Mesodermal cell (in vitro differentiated cells): Measurements from ENCODE around the gene EXOC5.
A peak's percentile ranks its signal among the peaks of the same experiment; 100 is the strongest.
"Not testable (repeated sequence)": the region's sequence is repeated elsewhere in the genome, so short reads cannot be mapped to it uniquely, and the experiment has no call there.

Experiments
- H3K27ac ChIP-seq: 2 replicates; pipeline ENCODE4 v1.7.0; 2013; ENCODE audit warnings: mild to moderate bottlenecking, low read depth, low read length, moderate library complexity; ENCODE audit not compliant: severe bottlenecking
- H3K36me3 ChIP-seq: 2 replicates; pipeline ENCODE4 v1.7.1; 2013; ENCODE audit warnings: mild to moderate bottlenecking, low read length, moderate library complexity; ENCODE audit not compliant: control insufficient read depth, insufficient read depth
- H3K4me1 ChIP-seq: one replicate; pipeline ENCODE4 v1.7.1; 2013; ENCODE audit warnings: mild to moderate bottlenecking, low read length; ENCODE audit not compliant: insufficient read depth, control insufficient read depth, poor library complexity, severe bottlenecking
- H3K4me3 ChIP-seq: 2 replicates; pipeline ENCODE4 v1.7.0; 2013; ENCODE audit warnings: low read length, control low read depth, mild to moderate bottlenecking; ENCODE audit not compliant: insufficient read depth, poor library complexity, severe bottlenecking; ENCODE audit errors: extremely low read depth
- H3K9me3 ChIP-seq: 2 replicates; pipeline ENCODE4 v1.7.1; 2013; ENCODE audit warnings: mild to moderate bottlenecking, low read length, moderate library complexity; ENCODE audit not compliant: control insufficient read depth
- WGBS, 2 experiments: methylation state at CpG; one replicate each; pipeline ENCODE4 v1.1.5; 2013; ENCODE audit warnings: missing lambda C conversion rate in 2 of 2; ENCODE audit not compliant: insufficient coverage in 2 of 2; 5-methylcytosine and 5-hydroxymethylcytosine counted together

The EXOC5 gene

GRCh38 chr14:57258221-57258620, 10.5 kb downstream of the EXOC5 start:
- H3K4me1 ChIP-seq, H3K9me3 ChIP-seq, H3K4me3 ChIP-seq, H3K27ac ChIP-seq: not testable (repeated sequence)
- H3K36me3 ChIP-seq = peaks cover 35% of the 10 kb centered on the region
- no CpG with 5 or more reads among the region's 2 CpGs for WGBS, 2 experiments

GRCh38 chr14:57254884-57255283, 13.8 kb downstream of the EXOC5 start:
- Histone ChIP-seq H3K36me3 (peaks cover 28% of the 10 kb centered on the region), H3K4me3 (no peak overlapping the region), H3K27ac (no peak overlapping the region), H3K9me3 (no peaks in the 10 kb centered on the region), H3K4me1 (peaks cover 4% of the 10 kb centered on the region)

GRCh38 chr14:57246933-57247657, 21.6 kb downstream of the EXOC5 start:
- Histone ChIP-seq H3K4me1 (no peaks in the 10 kb centered on the region), H3K9me3 (no peaks in the 10 kb centered on the region), H3K4me3 (no peak overlapping the region), H3K27ac (no peak overlapping the region), H3K36me3 (peaks cover 36% of the 10 kb centered on the region)
- no CpG with 5 or more reads among the region's 2 CpGs for WGBS, 2 experiments

GRCh38 chr14:57245941-57246340, 22.8 kb downstream of the EXOC5 start:
- Histone ChIP-seq H3K9me3 (no peaks in the 10 kb centered on the region), H3K27ac (no peak overlapping the region), H3K4me3 (no peak overlapping the region), H3K4me1 (no peaks in the 10 kb centered on the region), H3K36me3 (peaks cover 43% of the 10 kb centered on the region)
- WGBS, 2 experiments = 88 to 100% methylated on average over 1 to 2 of the region's 2 CpGs

GRCh38 chr14:57244106-57244505, 24.6 kb downstream of the EXOC5 start:
- H3K9me3 ChIP-seq = no peaks in the 10 kb centered on the region
- H3K27ac ChIP-seq = no peak overlapping the region
- WGBS, 2 experiments = no CpG with 5 or more reads among the region's 2 CpGs

GRCh38 chr14:57243320-57243719, 25.4 kb downstream of the EXOC5 start:
- H3K4me3 ChIP-seq = no peak overlapping the region
- H3K36me3 ChIP-seq = peaks cover 50% of the 10 kb centered on the region
- H3K4me1 ChIP-seq = no peaks in the 10 kb centered on the region
- no peaks in the 10 kb centered on the region for H3K9me3 ChIP-seq
- H3K27ac ChIP-seq = no peak overlapping the region

More at GRCh38 chr14:57244106-57244505, 24.6 kb downstream of the EXOC5 start:
- H3K36me3 ChIP-seq = peaks cover 47% of the 10 kb centered on the region
- no peak overlapping the region for H3K4me3 ChIP-seq
- H3K4me1 ChIP-seq = no peaks in the 10 kb centered on the region

GRCh38 chr14:57240115-57240514, 28.6 kb downstream of the EXOC5 start:
- H3K27ac ChIP-seq, H3K9me3 ChIP-seq, H3K4me1 ChIP-seq, H3K4me3 ChIP-seq: not testable (repeated sequence)
- peaks cover 43% of the 10 kb centered on the region for H3K36me3 ChIP-seq
- WGBS, 2 experiments = 91 to 95% methylated on average over 3 to 6 of the region's 7 CpGs

- peak overlapping the region; percentile 19 for H3K27ac ChIP-seq
- no peaks in the 10 kb centered on the region for H3K4me1 ChIP-seq
- no CpG with 5 or more reads among the region's 1 CpG for WGBS, 2 experiments
- peaks cover 47% of the 10 kb centered on the region for H3K36me3 ChIP-seq
- no peaks in the 10 kb centered on the region for H3K9me3 ChIP-seq
- H3K4me3 ChIP-seq = no peak overlapping the region
Observed at GRCh38 chr14:57232006-57232405, 36.7 kb downstream of the EXOC5 start.

- no CpG with 5 or more reads among the region's 2 CpGs for WGBS, 2 experiments
- not testable (repeated sequence) for H3K4me3 ChIP-seq, H3K27ac ChIP-seq, H3K9me3 ChIP-seq, H3K4me1 ChIP-seq
- peaks cover 57% of the 10 kb centered on the region for H3K36me3 ChIP-seq
Observed at GRCh38 chr14:57228320-57228719, 40.4 kb downstream of the EXOC5 start.

- H3K36me3 ChIP-seq = peaks cover 57% of the 10 kb centered on the region
- 100% methylated on average over 1 of the region's 2 CpGs; no CpG with 5 or more reads in 1 of the 2 experiments for WGBS, 2 experiments
- no peak overlapping the region for H3K27ac ChIP-seq
- no peak overlapping the region for H3K4me3 ChIP-seq
- H3K9me3 ChIP-seq = no peaks in the 10 kb centered on the region
- no peaks in the 10 kb centered on the region for H3K4me1 ChIP-seq
Observed at GRCh38 chr14:57227083-57227482, 41.6 kb downstream of the EXOC5 start.

- WGBS, 2 experiments = 88% methylated on average over 1 of the region's 3 CpGs; no CpG with 5 or more reads in 1 of the 2 experiments
- peaks cover 34% of the 10 kb centered on the region for H3K36me3 ChIP-seq
- no peaks in the 10 kb centered on the region for H3K4me1 ChIP-seq
- H3K4me3 ChIP-seq = no peak overlapping the region
- H3K27ac ChIP-seq = no peak overlapping the region
- no peaks in the 10 kb centered on the region for H3K9me3 ChIP-seq
Observed at GRCh38 chr14:57221931-57222330, 46.8 kb downstream of the EXOC5 start.
